ENCODE results near the gene OGFRL1.

The OGFRL1 gene

DNA sequence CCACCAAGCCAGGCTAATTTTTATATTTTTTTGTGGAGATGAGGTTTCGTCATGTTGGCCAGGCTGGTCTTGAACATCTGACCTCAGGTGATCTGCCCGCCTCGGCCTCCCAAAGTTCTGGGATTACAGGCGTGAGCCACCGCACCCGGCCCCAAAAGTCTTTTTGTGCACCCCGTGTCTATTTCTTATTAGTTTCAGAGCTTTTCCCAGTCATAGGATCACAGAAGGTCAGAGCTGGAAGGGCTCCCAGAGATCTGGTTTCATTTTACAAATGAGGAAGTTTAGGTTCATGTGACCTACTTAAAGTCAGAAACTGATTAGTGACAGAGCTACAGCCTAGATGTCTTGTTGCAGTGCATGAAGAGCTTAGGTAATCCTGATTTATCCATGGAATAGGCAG lies 1.6 kb upstream of the OGFRL1 start:
- DNase-seq = no peak

DNA sequence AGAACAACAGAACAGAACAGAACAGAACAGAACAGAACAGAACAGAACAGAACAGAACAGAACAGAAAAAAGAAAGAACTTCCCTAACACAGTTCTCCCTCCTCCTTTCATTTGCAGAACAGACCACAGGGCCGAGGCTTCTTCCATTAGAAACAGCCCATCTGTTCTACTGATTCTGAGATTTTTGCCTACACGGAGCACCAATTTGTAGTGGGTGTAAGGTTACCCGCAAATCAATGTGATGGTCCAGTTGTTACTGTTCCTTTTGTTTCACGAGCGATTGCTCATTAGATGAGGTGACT lies 734 bp upstream of the OGFRL1 start:
- no peak for DNase-seq

DNA sequence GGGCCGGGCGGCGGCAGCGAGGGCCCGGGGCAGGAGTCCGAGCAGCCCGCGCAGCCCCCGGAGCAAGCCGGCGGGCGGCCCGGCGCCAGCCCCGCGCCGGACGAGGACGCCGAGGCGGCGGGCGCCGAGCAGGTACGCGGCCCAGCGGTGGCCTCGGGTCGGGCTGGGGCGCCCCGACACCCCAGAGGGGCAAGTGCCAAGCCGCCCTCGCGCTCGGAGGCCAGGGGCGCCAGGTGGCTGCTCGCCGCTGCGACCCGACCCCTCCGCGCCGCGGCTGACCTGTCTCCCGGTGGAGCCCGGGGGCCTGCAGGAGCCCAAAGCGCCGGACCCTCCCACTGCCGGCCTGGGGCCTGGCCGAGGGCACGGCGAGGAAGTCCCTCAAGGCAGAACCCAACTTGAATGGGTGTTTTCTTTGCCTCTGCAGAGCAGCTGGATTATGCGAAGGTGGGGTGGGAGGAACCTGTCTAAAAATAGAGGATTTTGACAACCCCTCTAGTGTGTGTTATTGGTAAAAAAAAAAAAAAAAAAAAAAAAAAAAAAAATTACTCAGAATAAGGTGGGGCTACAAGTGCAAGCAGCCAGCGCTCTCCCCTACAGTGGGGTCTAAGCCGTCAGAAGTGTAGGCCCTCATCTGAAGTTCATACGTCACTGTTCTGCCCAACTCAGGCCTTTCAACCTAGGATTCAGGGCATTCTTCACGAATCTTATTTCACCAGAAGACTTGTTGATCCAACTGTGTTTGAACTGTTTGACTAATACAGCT lies 609 bp downstream of the OGFRL1 start:
- no peak for DNase-seq

DNA sequence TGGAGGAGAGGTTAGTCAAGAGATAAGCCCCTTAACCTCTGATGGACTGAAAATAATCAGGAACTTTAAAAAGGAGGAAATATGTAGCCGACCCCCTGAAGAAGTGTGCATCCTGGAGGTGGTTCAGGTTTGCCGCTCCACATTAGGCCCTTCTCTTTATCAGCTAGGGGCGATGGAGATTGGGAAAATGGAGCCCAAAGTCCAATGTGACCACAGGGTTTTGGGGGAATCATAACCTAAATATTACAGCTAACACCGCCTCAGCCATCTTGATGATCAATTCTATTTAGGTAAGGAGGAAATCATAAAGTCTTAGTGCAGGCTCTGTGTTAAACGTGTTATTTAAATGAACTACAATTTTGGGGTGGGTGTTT lies 1.2 kb downstream of the OGFRL1 start:
- no peak for DNase-seq

DNA sequence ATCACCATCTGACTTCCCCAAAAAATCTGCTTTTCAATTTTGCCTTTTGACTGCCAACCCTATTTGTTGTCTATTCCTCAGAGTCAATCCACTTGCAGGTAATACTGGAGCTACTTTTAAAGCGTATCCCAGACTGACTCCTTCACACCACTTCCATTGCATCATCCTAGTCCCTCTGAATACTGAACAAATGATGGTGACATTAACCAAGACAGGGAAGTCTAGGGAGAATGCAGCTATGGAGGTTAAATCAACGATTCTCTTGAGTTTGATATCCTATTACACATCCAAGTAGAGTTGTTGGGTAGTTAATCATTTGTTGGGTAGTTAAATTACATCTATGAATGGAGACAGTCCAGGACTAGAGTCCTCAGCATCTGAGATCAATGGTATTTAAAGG lies 2.0 kb downstream of the OGFRL1 start:
- DNase-seq = no peak

DNA sequence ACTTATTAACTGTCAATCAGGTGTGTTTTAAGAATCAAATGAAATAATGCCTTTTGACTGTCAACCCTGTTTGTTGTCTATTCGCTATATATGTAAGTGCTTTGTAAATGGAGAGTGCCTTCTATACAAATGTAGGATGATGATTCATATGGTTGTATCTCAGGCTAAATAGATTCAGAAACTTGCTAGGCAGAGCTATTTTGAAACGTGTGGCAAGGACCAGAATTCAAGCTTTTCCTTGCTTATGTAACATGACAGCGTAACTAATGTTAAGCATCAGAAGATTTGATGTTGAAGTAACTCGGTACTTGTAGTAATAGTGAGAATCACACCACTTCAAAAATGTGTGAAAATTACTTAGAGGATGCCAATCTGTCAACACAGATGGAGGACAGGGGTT lies 3.4 kb downstream of the OGFRL1 start:
- DNase-seq = no peak

DNA sequence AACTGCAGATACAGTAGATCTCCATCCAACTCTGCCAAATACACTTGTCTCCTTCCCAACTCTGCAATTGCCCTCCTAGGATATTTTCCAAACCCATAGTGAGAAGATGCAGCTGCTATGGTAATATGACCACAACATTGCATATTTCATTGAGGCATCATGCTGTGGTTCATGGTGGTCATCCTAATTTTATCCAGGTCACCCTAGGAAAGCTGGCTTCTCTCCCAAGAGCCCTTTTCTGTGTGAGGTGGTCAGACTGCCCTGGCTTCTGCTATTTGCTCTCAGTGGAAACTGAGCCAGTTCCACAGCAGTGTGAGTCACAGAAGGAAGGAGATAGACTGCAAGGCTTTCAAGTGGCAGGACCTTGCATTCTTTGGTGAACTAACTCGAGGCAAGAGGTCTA lies 5.5 kb downstream of the OGFRL1 start:
- no peak for DNase-seq

DNA sequence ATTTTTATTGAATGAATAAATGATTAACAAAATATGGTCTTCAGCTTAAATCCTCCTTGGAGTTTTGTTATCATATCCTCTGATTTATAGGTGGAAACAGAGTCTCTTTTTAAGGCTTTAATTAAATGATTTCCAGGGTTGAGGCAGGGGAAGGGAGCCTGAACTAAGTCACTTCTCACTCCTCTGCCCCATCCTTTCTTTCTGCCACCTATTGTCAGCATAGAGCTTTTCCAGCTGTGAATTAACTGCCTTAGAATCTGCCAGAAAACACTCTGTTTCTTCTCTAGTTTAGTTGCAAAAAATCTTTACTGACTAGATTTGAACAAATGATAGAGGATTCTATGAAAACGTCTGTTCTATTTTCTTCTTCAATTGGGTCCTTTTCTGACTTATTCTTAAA lies 9.8 kb downstream of the OGFRL1 start:
- DNase-seq = no peak

DNA sequence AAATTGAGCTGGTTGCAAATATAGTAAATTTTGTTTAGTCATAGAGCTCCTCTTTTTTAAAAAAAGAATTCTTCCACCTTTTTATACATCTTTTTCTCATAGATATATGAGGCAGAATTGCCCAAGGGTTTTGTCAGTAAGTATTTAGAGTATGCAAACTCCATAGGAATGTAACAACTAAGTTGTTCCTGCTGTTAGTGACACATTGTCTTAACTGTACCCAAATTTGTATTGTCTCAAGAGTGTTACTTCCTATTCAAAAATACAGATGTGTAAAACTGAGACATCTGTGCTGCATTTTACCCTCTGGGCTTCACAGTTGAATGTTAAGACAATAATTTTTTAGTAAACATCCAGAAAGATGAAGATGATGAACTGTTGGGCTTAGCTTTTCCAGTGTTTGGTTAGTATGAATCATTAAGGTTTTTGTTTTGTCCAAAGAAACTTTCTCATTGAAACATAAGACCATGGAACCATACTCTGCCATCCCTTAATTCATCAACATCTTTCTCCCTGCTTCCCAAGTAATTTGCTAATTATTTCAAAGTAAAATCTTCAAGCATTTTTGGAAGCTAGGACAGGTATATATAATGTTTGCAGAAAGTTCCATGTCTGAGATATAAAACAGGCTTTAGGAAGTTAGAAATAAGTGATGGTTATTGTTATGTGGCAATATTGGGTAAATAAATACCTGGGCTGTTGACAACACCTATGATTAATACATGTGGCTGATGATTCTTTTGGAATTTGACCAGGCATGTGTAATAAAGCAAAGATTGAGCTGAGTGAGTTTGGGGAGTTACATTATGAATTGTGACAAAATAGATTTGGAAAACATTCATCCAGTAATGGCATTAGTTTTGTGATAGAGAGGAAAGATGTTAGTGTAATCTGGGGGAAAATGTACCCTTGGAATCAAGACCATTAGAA lies 11.2 kb downstream of the OGFRL1 start:
- DNase-seq = no peak

DNA sequence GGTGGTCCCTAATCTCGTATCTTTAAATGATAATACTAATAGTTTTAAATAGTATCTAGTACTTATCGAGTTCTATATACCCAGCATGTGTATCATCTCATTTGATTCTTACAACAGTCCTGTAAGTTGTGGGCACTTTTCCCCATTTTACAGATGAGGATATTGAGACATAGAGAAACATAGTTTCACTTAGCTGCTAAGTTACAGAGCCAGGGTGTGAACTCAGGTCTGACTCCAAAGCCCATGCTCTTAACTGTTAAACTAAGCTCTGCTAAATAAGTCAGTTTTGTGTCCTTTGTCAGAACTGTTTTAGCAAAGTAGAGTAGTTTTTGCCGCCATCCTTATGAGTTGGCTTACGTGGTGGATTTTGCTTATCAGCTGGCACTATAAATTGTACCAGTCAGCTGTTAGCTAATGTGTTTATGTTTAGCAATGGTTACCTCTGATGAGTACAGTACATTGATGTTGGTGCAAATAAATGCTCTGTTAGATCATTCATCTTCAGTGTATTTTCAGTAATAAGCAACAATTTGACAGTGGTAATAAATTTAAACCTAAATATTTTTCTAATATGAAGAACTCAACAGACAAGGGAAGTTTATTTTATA lies 12.1 kb downstream of the OGFRL1 start:
- no peak for DNase-seq

DNA sequence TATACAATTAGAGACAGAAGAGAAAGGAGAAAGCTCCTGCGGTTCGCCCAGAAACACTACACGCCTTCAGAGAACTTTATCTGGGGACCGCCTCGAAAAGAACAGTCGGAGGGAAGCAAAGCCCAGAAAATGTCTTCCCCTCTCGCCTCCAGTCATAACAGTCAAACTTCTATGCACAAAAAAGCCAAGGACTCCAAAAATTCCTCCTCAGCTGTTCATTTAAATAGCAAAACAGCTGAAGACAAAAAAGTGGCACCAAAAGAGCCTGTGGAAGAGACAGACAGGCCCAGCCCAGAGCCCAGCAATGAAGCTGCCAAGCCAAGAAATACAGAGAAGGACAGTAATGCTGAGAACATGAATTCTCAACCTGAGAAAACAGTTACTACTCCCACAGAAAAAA lies 12.9 kb downstream of the OGFRL1 start:
- DNase-seq = no peak

DNA sequence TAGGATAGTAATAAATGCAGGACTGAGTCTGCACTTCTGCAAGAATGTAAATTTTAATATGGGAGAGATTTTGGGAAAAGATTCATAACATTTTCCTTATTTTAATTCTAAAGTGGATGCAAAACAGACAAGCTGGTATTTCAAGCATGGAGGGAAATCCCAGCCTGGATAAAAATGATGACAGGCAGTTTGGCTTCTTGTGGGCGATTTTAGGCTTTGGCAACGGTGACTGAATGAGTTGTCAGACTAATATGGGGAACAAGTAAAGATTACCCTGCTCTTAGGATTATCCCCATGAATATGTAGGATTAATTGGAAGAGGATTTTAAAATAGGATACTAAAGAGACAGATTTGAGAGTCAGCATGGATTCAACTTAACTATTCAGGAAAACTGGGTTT lies 21.0 kb downstream of the OGFRL1 start:
- no peak for DNase-seq

DNA sequence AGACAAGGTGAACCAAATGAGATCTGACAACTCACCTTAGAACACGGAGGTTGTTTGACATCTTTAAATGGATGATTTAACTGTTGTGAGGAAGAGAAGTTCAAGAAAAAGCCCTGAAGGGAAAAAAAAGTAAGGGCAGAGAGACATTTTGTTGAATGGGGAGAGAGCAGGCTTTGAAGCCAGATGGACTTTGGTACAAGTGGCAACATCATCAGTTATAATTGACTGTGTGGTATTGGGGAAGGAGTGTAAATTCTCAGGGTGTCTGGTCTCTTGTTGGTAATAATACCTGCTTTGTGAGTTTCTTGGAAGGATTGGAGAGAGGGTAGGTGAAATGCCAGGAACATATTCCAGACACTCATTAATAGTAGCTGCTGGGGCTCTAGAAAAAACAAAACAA lies 21.6 kb downstream of the OGFRL1 start:
- DNase-seq = no peak

DNA sequence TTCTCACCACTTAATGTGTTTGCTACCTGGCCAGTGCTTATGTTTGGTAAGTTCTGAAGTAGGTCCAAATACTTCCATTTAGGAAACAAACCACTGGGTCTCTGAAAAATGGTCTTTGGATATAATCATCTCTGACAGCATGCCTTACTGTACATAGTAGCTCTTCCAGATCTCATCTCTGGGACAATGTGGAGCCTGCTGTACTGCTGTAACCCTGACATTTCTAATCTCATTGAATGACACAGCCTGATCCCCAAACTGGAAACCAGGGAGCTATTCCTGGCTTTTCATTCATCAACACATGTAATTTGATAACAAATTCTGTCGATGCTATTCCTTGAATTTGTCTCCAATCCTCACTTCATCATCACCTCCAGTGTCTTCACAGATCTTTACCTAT lies 23.5 kb downstream of the OGFRL1 start:
- DNase-seq = no peak

DNA sequence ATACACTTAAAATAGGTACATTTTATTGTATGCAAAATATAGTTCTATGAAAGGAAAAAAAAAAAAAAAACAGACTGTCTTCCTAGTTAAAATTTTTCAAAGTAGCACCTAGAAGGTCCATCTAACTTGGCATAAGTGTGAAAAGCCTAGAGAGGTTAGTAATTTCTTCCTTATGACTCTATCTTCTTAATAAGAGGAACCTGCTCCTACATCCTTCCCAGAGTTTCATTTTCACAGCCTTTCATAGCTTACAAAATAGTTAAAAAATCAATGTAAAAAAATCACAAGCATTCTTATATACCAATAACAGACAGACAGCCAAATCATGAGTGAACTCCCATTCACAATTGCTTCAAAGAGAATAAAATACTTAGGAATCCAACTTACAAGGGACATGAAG lies 28.8 kb downstream of the OGFRL1 start:
- no peak for DNase-seq

DNA sequence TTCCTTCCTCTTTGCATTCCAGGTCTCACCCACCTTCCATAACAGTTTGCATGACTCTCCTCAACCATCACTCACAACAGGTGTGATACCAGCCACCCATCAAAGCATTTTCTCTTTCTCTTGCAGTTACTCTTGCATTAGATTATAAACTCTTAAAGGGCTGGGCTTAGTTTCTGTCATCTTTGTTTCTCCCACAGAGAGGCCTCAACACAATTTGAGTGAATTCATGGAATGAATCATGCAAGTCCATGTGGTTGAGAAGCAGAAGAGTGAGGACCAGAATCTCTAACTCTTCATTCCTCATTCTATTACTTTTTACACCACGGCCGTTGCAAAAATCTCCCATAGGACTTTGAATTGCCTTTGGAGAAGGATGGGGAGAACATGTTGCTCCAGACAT lies 31.4 kb downstream of the OGFRL1 start:
- DNase-seq = no peak

DNA sequence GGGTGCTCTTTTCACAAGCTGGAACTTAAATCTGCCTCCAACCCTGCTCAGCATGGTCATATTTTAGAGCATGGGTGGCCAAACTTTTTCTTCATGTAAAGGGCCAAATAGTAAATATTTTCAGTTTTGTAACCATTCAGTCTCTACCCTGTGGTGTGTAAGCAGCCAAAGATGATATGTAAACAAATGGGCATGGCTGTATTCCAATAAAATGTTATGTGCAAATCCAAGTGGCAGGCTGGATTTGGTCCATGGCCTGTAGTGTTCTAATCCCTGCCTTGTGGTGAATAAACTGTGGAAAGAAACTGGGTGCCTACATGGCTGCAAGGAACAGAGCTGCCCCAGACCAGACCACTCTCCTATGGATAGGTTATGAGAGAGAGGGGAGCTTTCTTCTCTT lies 32.7 kb downstream of the OGFRL1 start:
- DNase-seq = no peak

DNA sequence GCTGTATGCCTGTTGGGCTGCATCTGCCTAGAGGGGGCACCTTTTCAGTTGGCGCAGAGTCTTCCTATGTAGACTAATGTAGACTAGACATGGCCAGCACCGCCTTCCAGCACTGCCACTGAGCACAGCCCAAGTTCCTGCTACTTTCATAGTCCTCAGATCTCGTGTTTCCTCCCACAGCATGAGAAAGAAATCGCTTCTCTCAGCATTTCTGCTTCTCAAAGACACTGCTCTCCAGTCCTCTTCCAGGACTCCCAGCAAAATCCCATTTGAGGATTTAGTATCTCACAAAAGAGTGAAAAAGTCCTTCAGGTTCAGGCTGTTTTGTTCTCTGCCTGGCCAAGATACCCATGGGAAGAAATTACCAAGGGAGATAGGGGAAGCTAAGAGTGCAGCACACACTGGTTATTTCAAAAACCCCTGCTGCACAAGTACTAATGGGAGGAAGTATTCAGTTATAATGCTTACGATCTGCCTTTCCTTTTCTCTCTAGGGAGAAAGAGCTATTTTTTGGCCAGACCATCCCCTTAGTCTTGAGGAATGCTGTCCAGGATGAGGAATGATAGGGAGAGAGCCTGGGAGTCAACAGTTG lies 35.7 kb downstream of the OGFRL1 start:
- no peak for DNase-seq

DNA sequence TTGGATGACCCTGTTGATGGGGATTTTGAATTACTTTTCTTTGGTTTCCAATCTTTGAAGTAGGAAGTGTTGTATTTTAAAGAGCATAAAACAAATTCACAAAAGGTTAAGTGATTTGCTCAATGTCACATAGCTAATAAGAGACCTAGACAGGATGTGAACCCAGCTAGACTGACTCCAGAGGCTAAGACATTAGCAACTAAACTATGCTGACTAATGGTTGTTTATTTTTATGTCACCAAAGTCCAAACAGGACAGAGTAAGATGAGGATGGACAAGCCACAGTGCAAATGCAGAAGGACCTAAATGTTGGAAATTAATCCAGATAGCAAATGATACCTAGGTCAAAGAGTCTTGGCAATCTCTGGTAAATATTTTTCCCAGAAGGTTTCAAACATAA lies 38.0 kb downstream of the OGFRL1 start:
- DNase-seq = no peak

DNA sequence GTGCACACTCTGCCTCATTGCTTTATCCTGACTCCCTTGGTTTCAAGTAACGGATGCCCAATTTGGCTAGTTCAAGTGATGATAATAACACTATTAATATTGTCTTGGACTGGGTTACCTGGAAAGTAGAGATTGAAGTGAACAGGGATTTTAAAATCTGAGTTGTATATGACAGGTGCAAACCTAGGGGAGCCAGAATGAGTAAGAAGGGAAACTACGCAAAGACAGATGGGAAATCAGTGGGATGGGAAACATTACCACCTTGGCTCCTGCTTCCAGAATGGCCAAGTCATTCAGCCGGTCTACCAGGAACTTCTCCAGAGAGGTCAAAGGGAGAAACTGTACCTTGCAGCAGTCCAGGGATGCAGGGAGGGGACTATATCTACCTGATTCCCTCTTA lies 41.9 kb downstream of the OGFRL1 start:
- no peak for DNase-seq

DNA sequence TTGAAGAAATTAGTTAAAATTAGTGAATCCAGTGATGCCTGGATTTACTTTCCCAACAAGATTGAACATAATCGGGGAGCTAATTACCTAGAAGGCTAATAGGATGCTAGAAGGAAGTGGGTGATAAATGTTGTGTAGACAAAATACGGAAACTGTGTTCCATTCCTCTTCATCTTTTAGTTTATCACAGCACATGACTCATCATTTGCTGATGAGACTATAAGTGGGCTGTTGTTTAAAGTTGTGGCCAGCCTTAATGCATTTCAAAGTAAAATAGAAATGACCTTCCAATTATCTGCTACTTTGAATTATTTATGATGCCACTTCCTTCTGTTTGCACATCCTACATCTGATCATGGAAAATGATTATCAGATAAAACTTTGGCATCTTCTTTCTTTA lies 43.4 kb downstream of the OGFRL1 start:
- no peak for DNase-seq

DNA sequence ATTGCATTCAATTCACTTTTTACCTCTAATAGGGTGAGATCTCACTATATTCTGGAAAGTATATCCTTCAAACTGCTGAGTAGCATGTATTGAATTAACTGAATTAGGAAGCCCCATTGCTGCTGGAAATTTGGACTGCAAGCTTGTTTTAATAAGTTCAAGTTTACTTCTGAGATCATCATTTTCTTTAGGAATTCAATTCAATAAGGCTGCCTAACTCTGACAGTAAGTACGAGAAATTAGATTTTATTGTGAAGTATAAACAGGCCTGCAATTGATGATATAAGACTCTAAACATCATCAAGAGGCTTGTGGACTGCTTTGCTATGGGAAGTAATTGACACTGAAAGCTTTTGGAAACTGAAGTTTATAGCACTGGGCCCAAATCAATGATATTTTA lies 44.4 kb downstream of the OGFRL1 start:
- no peak for DNase-seq

DNA sequence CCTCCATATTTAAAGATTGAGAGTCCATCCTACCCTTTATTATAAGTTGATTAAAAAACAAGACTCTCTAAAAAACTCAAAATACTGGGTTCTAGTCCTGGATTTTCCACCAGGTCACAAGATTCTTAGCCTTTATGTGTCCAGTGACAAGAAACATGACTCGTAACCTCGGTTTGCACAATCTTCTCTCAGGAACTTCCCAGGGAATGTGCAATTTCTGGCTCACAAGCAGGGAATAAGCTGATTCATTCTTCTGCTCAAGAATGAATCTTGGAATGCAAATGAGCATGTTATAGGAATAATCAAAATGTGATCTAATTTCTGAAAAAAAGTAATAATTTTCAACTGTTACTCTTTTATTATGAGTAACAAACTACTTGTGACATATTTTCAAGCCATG lies 45.1 kb downstream of the OGFRL1 start:
- no peak for DNase-seq

DNA sequence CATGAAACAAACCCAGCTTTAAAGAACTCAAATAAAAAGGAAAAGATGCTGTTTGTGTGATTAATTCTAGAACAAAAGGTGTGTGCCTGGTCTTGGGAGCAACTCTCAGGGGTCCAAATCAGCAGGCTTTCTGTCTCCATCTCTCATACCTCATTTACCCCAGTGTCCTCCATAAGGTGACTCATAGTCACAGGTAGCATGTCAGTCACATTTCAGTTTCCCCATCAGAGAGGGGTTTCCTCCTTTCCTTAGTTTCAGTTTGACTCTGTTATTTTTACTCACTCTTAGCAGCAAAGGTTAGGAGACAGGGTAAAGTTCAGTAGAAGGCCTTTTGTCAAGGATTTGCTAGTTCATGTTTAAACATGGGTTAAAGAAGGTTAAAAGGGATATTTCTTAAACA lies 46.2 kb downstream of the OGFRL1 start:
- no peak for DNase-seq
